HepG2 (cell line): Measurements from ENCODE around the gene C16orf89. TPM values are rescaled to one million over a fixed set of nuclear protein-coding genes. Genes with fewer than 3 reads are reported as not detected.
A peak's percentile ranks its signal among the peaks of the same experiment; 100 is the strongest.

Source experiments
- CCAR2 ChIP-seq: fragments of 200-400 bp; formaldehyde crosslinking; optimal IDR thresholded peaks from 2 replicates; pipeline ENCODE3; 2018; ENCODE audit warnings: low read depth, mild to moderate bottlenecking, low read length, moderate library complexity
- CHD4 ChIP-seq: fragments of 200-600 bp; sonication (generic); IDR thresholded peaks from 2 replicates; pipeline ENCODE4 v1.7.0; 2017; ENCODE audit warnings: mild to moderate bottlenecking, low read length, borderline replicate concordance
- CSRNP1 ChIP-seq: sonication (generic); formaldehyde crosslinking; IDR thresholded peaks from 2 replicates; pipeline ENCODE4 v1.8.1; 2023; ENCODE audit warnings: mild to moderate bottlenecking, missing genetic modification reagents
- CTCF ChIP-seq: sonication (generic); formaldehyde crosslinking; IDR thresholded peaks from 2 replicates; pipeline ENCODE4 v1.5.0; 2020; ENCODE audit warnings: mild to moderate bottlenecking, missing genetic modification reagents, moderate library complexity
- E2F1 ChIP-seq: sonication (generic); formaldehyde crosslinking; IDR thresholded peaks from 2 replicates; pipeline ENCODE4 v1.5.0; 2020; ENCODE audit warnings: missing genetic modification reagents
- GLMP ChIP-seq: sonication (generic); formaldehyde crosslinking; IDR thresholded peaks from 2 replicates; pipeline ENCODE4 v1.9.0; 2021; ENCODE audit warnings: missing genetic modification reagents, mild to moderate bottlenecking, borderline replicate concordance
- KDM1A ChIP-seq: IDR thresholded peaks from 2 replicates; pipeline ENCODE4 v1.6.1; 2016; ENCODE audit warnings: missing compliant biosample characterization
- PRDM15 ChIP-seq: sonication (generic); formaldehyde crosslinking; IDR thresholded peaks from 2 replicates; pipeline ENCODE4 v1.4.0; 2020; ENCODE audit warnings: missing genetic modification reagents
- STAG1 ChIP-seq: sonication (generic); formaldehyde crosslinking; IDR thresholded peaks from 2 replicates; pipeline ENCODE4 v1.4.0; 2020; ENCODE audit warnings: missing genetic modification reagents
- TEAD2 ChIP-seq: sonication (generic); formaldehyde crosslinking; IDR thresholded peaks from 2 replicates; pipeline ENCODE4 v1.9.0; 2021; ENCODE audit warnings: missing genetic modification reagents
- THAP11 ChIP-seq: IDR thresholded peaks from 2 replicates; pipeline ENCODE4 v1.6.1; 2016; ENCODE audit warnings: missing biosample characterization, missing genetic modification reagents
- ZNF580 ChIP-seq: IDR thresholded peaks from 2 replicates; pipeline ENCODE4 v1.6.1; 2016; ENCODE audit warnings: low read depth, borderline replicate concordance
- ZNF629 ChIP-seq: sonication (generic); formaldehyde crosslinking; conservative IDR thresholded peaks from 2 replicates; pipeline ENCODE4 v1.5.0; 2020; ENCODE audit warnings: missing genetic modification reagents
- ZSCAN21 ChIP-seq: sonication (generic); formaldehyde crosslinking; IDR thresholded peaks from 2 replicates; pipeline ENCODE4 v1.8.0; 2022; ENCODE audit warnings: mild to moderate bottlenecking, missing genetic modification reagents, moderate library complexity, borderline replicate concordance
- ZSCAN29 ChIP-seq: sonication (generic); formaldehyde crosslinking; conservative IDR thresholded peaks from 2 replicates; pipeline ENCODE4 v1.4.0; 2020; ENCODE audit warnings: mild to moderate bottlenecking, missing genetic modification reagents
- polyA plus RNA-seq, 8 experiments: library from polyadenylated mRNA; depleted of rRNA in 3 of 8; stranded (reverse) in 7 of 8; unstranded in 1 of 8; fragments of >200 nt; fragmentation: Illumina TruSeq in 4 of 8; extraction: Trizol in 4 of 8; gene quantifications; 2 replicates each; pipeline versions ENCODE4 v1.2.1 to v1.2.3, GENCODE V29; 2011 to 2016; ENCODE audit warnings: low read depth in 4 of 8, missing spikeins in 1 of 8, mixed read lengths in 1 of 8; ENCODE audit not compliant: insufficient read depth in 1 of 8
- total RNA-seq, 5 experiments: library from RNA; depleted of rRNA; stranded (reverse); fragments of >200 nt; fragmentation: Illumina TruSeq; extraction: Trizol; gene quantifications; 2 replicates each; pipeline ENCODE4 v1.2.3, GENCODE V29; 2016; ENCODE audit warnings: low read depth in 1 of 5

The C16orf89 gene
- total and polyA plus RNA-seq, 2 of the 13 experiments (the other 11 are each of a cell fraction or from before 2014, with no cell fraction given): 1.9 to 3.4 TPM

- TF ChIP-seq CSRNP1 (CRISPR knock-in tag) (no peak), GLMP (no peak), E2F1 (CRISPR knock-in tag) (no peak), PRDM15 (CRISPR knock-in tag) (no peak), ZSCAN29 (no peak), ZNF629 (CRISPR knock-in tag) (peak; percentile 95), ZNF580 (0 out of 2 replicates have a peak, but pooled peaks have one; percentile 19), KDM1A (CRISPR knock-in tag) (0 out of 2 replicates have a peak, but pooled peaks have one; percentile 33), ZSCAN21 (CRISPR knock-in tag) (peak; percentile 47; the same call in 1 of the 2 replicates), STAG1 (CRISPR knock-in tag) (no peak), CCAR2 (no peak), THAP11 (CRISPR knock-in tag) (no peak), CTCF (CRISPR knock-in tag) (no peak), CHD4 (peak; percentile 79; the same call in 1 of the 2 replicates), TEAD2 (CRISPR knock-in tag) (peak; percentile 14; the same call in 1 of the 2 replicates)
- TF ChIP-seq, all 625 proteins: peak for 11
These were observed 20.1 kb downstream of the C16orf89 start (continued) for GRCh38 chr16:5045499-5046115.
